OCI-LY1 (cell line): ENCODE results near the gene PAK2.

Experiments used
- H2AFZ ChIP-seq: fragments of 200-600 bp; sonication (generic), shearing (Covaris generic); 2 replicates; pipeline ENCODE4 v1.6.0; 2014; ENCODE audit warnings: antibody characterized with exemption, mild to moderate bottlenecking, low read length
- H3F3A ChIP-seq: fragments of 200-600 bp; sonication (generic), shearing (Covaris generic); 2 replicates; pipeline ENCODE4 v1.6.0; 2014; ENCODE audit warnings: mild to moderate bottlenecking, antibody characterized with exemption, low read length, moderate library complexity; ENCODE audit not compliant: insufficient read depth
- H3K27ac ChIP-seq: fragments of 200-600 bp; sonication (generic); 2 replicates; pipeline ENCODE4 v1.5.1; 2014; ENCODE audit warnings: low read length, mixed run types, mild to moderate bottlenecking, low read depth; ENCODE audit not compliant: poor library complexity, severe bottlenecking
- H3K27me3 ChIP-seq: fragments of 200-600 bp; sonication (generic); 2 replicates; pipeline ENCODE4 v1.6.0; 2014; ENCODE audit warnings: antibody characterized with exemption, mild to moderate bottlenecking, low read length, moderate library complexity; ENCODE audit not compliant: insufficient read depth
- H3K36me3 ChIP-seq: fragments of 200-600 bp; sonication (generic); 2 replicates; pipeline ENCODE4 v1.6.1; 2014; ENCODE audit warnings: mild to moderate bottlenecking, antibody characterized with exemption, low read length, moderate library complexity, mixed read lengths; ENCODE audit not compliant: insufficient read depth
- H3K4me1 ChIP-seq: fragments of 200-600 bp; sonication (generic); 2 replicates; pipeline ENCODE4 v1.5.1; 2014; ENCODE audit warnings: mild to moderate bottlenecking, low read length, moderate library complexity; ENCODE audit not compliant: insufficient read depth, severe bottlenecking
- H3K4me2 ChIP-seq: fragments of 200-600 bp; sonication (generic), shearing (Covaris generic); 2 replicates; pipeline ENCODE4 v1.6.1; 2014; ENCODE audit warnings: low read length
- H3K4me3 ChIP-seq: fragments of 200-600 bp; sonication (generic); 2 replicates; pipeline ENCODE4 v1.5.1; 2014; ENCODE audit warnings: low read length, low read depth, mild to moderate bottlenecking, mixed read lengths; ENCODE audit not compliant: poor library complexity, severe bottlenecking
- H3K79me2 ChIP-seq: fragments of 200-600 bp; shearing (Covaris generic); 2 replicates; pipeline ENCODE4 v1.6.1; 2016; ENCODE audit warnings: mixed run types, low read length, mixed read lengths; ENCODE audit not compliant: insufficient read depth
- H3K9ac ChIP-seq: fragments of 200-600 bp; sonication (generic), shearing (Covaris generic); 2 replicates; pipeline ENCODE4 v1.6.1; 2014; ENCODE audit warnings: mild to moderate bottlenecking, low read length, mixed read lengths
- H3K9me2 ChIP-seq: fragments of 200-600 bp; sonication (generic), shearing (Covaris generic); 2 replicates; pipeline ENCODE4 v1.6.1; 2014; ENCODE audit warnings: low read depth, mild to moderate bottlenecking, low read length, mixed read lengths
- H3K9me3 ChIP-seq: fragments of 200-600 bp; shearing (Covaris generic); 2 replicates; pipeline ENCODE4 v1.6.1; 2014; ENCODE audit warnings: low read length, mixed read lengths
- H4K20me1 ChIP-seq: fragments of 200-600 bp; sonication (generic), shearing (Covaris generic); 2 replicates; pipeline ENCODE4 v1.6.0; 2016; ENCODE audit warnings: mild to moderate bottlenecking, low read length; ENCODE audit not compliant: insufficient read depth
- EZH2 ChIP-seq: fragments of 200-600 bp; sonication (generic), shearing (Covaris generic); IDR thresholded peaks from 2 replicates; pipeline ENCODE4 v1.8.0; 2017; ENCODE audit warnings: borderline replicate concordance, mixed run types, mild to moderate bottlenecking, antibody characterized with exemption, low read length, moderate library complexity, mixed read lengths
- TF ChIP-seq, protein P1 (sequence below): fragments of 200-600 bp; sonication (generic), shearing (Covaris generic); IDR thresholded peaks from 2 replicates; pipeline ENCODE4 v1.5.1; 2017; ENCODE audit warnings: mild to moderate bottlenecking, antibody characterized with exemption, low read length, moderate library complexity, mixed read lengths

PAK2 gene

GRCh38 chr3:196706327-196706726, 33.3 kb upstream of the PAK2 start:
- Histone ChIP-seq H3K27me3 (no peaks in the 10 kb centered on the region), H3K9ac (no peak overlapping the region), H2AFZ (no peak overlapping the region), H3K9me3 (no peaks in the 10 kb centered on the region), H3K4me2 (no peak overlapping the region), H3K4me3 (no peak overlapping the region), H3K36me3 (no peaks in the 10 kb centered on the region), H4K20me1 (no peaks in the 10 kb centered on the region), H3K27ac (no peak overlapping the region), H3K4me1 (peaks cover 5% of the 10 kb centered on the region), H3K9me2 (no peaks in the 10 kb centered on the region), H3F3A (no peaks in the 10 kb centered on the region), H3K79me2 (no peaks in the 10 kb centered on the region)
- TF ChIP-seq, protein P1, sequence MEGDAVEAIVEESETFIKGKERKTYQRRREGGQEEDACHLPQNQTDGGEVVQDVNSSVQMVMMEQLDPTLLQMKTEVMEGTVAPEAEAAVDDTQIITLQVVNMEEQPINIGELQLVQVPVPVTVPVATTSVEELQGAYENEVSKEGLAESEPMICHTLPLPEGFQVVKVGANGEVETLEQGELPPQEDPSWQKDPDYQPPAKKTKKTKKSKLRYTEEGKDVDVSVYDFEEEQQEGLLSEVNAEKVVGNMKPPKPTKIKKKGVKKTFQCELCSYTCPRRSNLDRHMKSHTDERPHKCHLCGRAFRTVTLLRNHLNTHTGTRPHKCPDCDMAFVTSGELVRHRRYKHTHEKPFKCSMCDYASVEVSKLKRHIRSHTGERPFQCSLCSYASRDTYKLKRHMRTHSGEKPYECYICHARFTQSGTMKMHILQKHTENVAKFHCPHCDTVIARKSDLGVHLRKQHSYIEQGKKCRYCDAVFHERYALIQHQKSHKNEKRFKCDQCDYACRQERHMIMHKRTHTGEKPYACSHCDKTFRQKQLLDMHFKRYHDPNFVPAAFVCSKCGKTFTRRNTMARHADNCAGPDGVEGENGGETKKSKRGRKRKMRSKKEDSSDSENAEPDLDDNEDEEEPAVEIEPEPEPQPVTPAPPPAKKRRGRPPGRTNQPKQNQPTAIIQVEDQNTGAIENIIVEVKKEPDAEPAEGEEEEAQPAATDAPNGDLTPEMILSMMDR, result no peak
- TF ChIP-seq EZH2, result no peak

DNA sequence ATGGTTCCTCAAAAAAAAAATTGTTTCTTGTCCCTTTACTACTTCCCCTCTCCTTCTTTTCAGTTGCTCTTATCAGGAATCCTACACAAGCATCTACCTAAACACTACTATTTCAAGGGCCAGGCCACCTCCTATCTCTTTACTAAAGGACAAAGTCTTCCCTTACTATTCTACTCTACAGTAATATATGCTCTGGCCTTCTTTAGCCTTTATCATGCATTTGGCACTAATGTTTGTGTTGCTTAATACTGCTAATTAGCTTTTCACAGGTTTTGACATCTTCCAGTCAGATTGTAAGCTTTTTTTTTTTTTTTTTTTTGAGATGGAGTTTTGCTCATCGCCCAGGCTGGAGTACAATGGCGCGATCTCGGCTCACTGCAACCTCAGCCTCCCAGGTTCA, 32.9 kb upstream of the PAK2 start:
- Histone ChIP-seq H3K27ac (no peak overlapping the region), H3K9ac (no peak overlapping the region), H2AFZ (no peak overlapping the region), H3F3A (no peaks in the 10 kb centered on the region), H3K27me3 (no peaks in the 10 kb centered on the region), H3K4me2 (no peak overlapping the region), H4K20me1 (no peaks in the 10 kb centered on the region), H3K36me3 (no peaks in the 10 kb centered on the region), H3K4me3 (no peak overlapping the region), H3K4me1 (peaks cover 9% of the 10 kb centered on the region), H3K9me3 (no peaks in the 10 kb centered on the region), H3K79me2 (no peaks in the 10 kb centered on the region), H3K9me2 (no peaks in the 10 kb centered on the region)
- TF ChIP-seq EZH2, result no peak
- TF ChIP-seq, protein P1, result no peak

DNA sequence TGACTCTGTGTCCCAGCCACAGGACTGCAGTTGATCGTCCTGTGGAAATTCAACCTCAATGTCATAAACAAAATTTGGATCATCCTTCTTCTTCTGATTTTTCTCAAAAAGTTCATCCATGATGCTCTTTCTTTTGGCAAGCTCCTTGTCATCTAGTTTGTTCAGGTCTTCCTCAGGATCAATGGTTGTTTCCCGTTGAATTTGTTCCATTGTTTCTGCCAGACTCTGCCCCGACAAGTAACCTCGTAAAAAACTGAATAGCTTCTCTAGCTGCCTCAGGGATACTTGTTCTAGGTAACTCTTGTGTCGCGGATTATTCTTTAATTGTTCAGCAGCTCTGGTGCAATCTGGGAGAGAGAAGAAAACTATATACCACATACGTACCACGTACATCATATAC, 32.1 kb upstream of the PAK2 start:
- Histone ChIP-seq H3F3A (no peaks in the 10 kb centered on the region), H3K9me2 (no peaks in the 10 kb centered on the region), H3K36me3 (no peaks in the 10 kb centered on the region), H3K27me3 (no peaks in the 10 kb centered on the region), H3K4me3 (no peak overlapping the region), H2AFZ (no peak overlapping the region), H4K20me1 (no peaks in the 10 kb centered on the region), H3K79me2 (no peaks in the 10 kb centered on the region), H3K4me1 (peaks cover 9% of the 10 kb centered on the region), H3K27ac (no peak overlapping the region), H3K4me2 (no peak overlapping the region), H3K9ac (no peak overlapping the region), H3K9me3 (no peaks in the 10 kb centered on the region)
- TF ChIP-seq, protein P1, result no peak
- TF ChIP-seq EZH2, result no peak
